Head of caudate nucleus (tissue), 42 donors: ENCODE data around the gene TFPI2.
"Not testable (repeated sequence)": the region's sequence is repeated elsewhere in the genome, so short reads cannot be mapped to it uniquely, and the experiment has no call there.

Source experiments
- DNase-seq, 42 donors: peaks; one replicate each; pipeline versions ENCODE4 v3.0.0 to v3.0.0-alpha.2; 2020 to 2021; ENCODE audit warnings: mixed read lengths in 7 of 42
- intact Hi-C: fragments of 100-400 bp; cut with DNase I; formaldehyde crosslinking; loops from one replicate; pipeline ENCODE4 v1.15.0; 2022

The TFPI2 gene, protein sequence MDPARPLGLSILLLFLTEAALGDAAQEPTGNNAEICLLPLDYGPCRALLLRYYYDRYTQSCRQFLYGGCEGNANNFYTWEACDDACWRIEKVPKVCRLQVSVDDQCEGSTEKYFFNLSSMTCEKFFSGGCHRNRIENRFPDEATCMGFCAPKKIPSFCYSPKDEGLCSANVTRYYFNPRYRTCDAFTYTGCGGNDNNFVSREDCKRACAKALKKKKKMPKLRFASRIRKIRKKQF

DNA sequence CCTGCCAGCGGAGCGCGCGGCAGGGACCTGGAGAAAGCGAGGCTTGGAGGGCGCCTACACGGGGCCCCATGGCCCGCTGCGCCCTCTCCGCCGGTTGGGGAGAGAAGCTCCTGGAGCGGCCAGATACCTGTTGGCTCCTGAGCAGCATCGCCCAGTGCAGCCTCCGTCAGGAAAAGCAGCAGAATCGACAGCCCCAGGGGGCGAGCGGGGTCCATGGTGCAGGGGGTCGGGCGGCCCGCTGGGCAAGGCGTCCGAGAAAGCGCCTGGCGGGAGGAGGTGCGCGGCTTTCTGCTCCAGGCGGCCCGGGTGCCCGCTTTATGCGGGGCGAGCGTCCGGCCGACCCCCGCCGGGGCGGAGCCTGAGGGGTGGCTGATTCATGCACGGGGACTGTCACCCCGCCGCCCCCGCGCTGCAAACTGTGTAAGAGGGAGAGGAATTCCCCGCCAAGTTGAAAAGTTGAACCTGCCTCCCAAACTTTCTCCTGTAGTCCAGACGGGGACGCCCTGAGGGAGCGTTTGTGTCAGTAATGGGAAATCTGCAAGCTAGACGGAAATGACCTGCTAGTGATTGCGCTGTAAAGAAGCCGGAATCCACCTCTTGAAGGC, at the start of gene TFPI2:
TFPI2 (minus strand) TSS at position 290 of the 605 bp plus-strand sequence; CDS start at position 215, 75 bp downstream.
- intact Hi-C loops, result no loop called here
- DNase-seq, result peak in 6 of 42 donors; percentile 2 to 33 (median 12)

DNA sequence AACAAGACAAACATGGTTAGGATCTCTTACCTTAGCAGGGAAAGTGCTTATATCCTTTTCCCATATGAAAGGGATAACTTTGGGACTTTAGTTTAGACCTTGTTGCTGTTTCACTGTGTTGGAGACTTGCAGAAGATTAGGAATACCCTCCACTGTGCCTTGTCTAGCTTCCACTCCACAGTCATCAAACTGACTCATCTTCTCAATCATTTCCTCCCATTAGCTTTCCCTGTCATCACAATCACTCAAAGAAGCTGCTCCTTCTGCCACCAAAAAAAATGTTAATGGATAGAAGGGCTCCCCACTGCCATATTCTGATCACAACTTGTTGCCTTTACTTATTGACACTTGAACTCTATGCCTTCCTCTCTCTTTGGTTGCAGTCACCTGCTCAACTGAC, 47.7 kb upstream of the TFPI2 start:
- intact Hi-C loops, result no loop called here
- DNase-seq, result no peak

DNA sequence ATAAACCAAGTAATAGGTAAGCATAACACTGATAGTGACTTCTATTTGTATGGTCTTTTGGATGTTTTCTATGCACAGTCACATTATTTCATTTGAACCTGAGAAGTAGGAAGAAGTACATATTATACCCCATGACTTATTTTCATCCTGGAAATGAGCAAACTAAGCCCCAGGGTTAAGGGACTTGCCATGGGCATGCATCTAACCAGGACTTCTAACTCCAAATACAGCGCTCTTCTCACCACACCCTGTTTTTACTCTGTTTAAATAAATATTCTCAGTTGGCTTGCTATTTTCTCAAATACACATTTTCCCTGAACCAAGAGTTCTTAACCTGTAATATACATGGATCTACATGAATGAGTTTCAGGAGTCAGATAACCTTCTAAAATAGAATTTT, 47.3 kb upstream of the TFPI2 start:
- no peak for DNase-seq
- intact Hi-C loops, result no loop called here

DNA sequence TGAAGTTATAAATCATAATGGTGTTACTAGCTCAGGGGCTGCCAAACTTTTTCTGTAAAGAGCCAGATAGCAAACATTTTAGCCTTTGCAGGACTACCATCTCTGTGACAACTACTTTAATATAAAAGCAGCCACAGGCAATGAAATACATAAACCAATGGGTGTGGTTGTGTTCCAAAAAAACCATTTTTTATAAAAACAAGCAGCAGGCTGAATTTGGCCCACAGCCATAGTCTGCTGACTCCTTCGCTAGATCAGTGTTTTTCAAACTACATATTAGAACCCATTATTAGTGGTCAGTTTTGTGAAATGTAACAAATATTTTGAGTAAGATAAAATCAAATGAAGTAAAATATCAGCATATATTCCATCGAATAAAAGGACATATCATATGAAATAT, 44.5 kb upstream of the TFPI2 start:
- DNase-seq, result no peak
- intact Hi-C loops, result no loop called here

DNA sequence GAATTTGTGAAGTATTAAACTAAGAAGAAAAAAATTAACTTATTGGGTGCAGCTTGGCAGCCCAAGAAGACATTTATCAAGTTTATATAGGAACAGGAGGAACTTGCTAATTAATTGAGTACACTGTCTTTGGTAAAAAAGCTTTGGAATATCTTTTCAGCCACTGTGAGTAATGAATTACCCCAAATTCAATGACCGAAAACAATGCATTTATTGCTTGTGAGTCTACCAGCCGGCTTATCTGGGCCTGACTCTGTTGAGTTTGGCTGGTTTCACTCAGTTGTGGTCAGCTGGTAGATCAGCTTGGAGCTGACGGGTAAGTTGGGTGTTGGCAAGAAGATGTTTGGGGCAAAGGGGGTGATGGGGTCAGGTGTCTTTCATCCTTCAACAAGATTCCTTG, 42.6 kb upstream of the TFPI2 start:
- intact Hi-C loops, result no loop called here
- DNase-seq, result no peak

DNA sequence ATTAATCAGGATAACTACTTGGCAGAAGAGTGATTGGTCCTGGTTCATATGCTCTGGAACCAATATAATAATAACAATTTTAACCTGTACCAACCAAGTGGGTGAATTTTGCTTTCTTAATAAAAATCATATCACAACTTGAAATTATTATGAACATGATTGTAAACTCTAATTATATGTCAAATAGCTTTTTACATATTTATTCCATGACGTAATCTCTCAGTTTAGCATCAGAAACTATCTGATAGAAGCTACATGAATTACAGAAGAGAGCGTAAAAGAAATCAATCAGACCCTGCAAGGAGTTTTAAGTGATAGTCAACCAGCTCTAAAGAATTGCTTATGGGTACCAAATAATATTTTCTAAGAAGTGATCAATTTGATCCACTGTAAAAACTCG, 41.1 kb upstream of the TFPI2 start:
- intact Hi-C loops, result no loop called here
- DNase-seq, result no peak

DNA sequence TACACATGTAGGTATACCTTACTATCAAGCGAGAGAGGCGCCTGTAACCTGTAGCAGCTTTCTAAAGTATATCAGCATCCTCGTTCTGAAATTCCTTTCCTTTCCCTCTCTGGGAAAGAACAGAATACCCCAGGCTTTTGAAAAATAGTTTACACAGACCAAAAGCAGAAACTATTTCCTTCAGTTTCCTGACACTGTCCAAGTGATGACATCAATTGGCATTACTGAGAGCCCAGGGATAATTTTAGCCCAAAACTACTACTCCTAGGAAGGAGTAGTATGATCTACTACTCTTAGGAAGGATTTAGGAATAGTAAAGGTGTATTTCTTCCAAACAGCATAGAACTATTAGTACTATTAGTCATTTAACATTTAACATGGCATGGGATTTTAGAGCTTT, 37.0 kb upstream of the TFPI2 start:
- intact Hi-C loops, result no loop called here

DNA sequence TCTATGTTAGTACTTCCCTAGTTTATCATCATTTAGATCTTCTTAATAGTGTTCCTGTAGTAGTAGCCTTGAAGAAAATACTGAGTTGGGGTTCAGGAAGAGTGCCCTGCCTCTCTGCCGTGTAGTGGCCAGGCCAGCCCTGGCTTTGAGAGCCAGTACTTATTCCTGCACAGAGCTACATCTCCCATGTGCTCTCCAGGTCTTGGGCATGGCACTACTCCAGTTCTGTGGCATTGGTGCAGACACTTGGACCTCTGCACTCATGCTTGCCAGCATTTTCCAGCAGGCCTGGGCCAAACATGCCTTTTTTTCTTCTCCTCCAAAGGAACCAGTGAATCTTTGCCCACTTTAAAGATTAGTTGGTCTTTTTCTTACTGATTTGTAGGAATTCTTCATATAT, 36.2 kb upstream of the TFPI2 start:
- DNase-seq, result no peak
- intact Hi-C loops, result no loop called here

More for the DNA sequence above, 37.0 kb upstream of the TFPI2 start:
- no peak for DNase-seq

DNA sequence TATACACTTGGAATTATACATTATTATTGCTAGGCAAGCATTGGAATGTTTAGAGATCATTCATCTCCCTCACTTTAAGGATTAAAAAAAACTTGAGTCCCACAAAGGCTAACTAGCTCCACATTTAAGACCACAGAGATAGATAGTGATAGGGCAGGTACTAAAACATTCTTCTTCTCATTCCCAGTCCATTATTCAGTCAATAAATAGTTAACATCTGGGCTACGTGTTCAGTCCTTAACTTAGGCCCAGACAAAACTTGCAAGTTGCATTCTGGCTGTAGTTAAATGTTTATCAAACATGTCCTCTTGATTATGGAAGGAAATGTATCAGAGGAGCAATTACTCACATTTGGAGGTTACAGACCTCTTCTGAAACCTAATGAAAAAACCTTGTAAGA, 33.4 kb upstream of the TFPI2 start:
- intact Hi-C loops, result no loop called here
- no peak for DNase-seq

DNA sequence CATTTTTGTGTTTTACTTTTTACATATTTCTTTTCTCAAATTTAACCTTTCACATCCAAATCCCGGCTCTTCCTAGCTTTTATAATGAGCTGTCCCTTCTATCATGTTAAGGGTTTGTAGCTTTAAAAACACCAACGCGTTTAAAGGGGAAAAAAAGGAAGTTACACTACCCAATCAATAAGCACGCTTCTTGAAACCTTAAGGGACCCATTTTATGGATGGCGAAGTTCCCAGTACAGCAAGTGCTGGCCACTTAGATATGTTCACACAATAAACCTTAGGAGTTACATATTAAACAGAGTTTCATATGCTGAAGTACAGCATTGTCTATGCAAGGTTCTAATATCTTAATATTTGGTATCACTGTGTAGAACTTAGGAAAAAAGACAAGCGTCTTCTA, 32.7 kb upstream of the TFPI2 start:
- intact Hi-C loops, result no loop called here
- DNase-seq, result no peak

DNA sequence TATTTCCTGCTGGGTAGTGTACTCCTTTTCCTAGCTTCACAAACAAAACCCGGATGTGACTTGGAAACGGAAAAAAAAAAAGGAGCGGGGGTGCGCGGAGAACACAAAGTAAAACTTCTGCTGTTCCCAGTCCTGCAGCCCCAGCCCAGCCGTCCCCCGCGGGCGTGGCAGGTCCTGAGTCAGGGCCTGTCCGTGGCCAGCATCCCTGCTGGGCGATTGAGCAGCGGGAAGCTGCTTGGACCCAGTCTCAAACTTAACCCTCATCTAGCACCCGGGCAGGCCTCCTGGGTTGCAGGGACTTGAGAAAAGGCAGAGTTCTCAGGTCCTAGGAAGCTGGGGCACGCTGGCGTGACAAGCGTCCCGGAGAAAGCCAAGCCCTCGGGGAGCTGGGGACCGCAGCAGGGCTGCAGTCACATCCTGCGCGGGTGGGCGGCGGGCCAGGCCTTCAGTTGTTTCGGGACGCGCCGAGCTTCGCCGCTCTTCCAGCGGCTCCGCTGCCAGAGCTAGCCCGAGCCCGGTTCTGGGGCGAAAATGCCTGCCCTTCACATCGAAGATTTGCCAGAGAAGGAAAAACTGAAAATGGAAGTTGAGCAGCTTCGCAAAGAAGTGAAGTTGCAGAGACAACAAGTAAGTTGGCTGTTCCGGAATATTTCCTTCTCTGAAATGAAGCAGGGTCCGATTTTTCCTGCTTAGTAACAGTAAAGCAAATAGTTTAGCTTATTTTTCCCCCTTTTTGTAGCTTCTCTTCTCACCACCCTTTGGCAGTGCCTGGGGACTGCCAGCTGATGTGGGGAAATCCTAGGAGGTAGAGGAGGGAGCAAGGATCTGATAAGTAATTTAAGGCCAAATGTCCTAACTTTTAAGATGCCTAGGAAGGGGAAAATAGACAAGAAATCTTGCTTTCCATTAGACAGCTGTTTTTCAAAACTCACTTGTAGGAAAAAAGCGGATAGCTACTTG, 31.3 kb upstream of the TFPI2 start, which contains the start of gene GNG11:
GNG11 (plus strand) TSS at position 129 of the 960 bp plus-strand sequence; CDS start at position 532, 403 bp downstream.
- DNase-seq, result peak; percentile 17 to 84 (median 62)

DNA sequence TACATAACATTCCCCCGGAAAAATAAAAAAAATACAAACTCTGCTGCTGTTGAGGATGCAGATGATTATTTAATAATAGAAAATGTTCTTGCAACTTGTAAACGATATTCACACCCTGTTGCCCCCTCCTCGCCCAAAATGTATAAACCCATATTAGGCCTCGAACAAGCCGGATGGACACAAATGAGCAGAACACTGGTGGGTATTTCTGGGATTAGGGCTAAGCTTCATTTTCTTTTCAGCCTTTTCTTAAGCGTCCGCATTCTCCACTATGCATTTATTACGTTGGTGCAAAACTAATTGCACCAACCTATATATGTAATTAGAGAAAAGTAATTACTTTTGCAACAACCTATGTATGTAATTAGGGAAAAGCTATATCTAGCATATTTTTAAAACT, 30.6 kb upstream of the TFPI2 start:
- DNase-seq, result no peak
- intact Hi-C loops, result no loop called here

More for the DNA sequence above, 31.3 kb upstream of the TFPI2 start, which contains the start of gene GNG11:
- intact Hi-C loops, result no loop called here

DNA sequence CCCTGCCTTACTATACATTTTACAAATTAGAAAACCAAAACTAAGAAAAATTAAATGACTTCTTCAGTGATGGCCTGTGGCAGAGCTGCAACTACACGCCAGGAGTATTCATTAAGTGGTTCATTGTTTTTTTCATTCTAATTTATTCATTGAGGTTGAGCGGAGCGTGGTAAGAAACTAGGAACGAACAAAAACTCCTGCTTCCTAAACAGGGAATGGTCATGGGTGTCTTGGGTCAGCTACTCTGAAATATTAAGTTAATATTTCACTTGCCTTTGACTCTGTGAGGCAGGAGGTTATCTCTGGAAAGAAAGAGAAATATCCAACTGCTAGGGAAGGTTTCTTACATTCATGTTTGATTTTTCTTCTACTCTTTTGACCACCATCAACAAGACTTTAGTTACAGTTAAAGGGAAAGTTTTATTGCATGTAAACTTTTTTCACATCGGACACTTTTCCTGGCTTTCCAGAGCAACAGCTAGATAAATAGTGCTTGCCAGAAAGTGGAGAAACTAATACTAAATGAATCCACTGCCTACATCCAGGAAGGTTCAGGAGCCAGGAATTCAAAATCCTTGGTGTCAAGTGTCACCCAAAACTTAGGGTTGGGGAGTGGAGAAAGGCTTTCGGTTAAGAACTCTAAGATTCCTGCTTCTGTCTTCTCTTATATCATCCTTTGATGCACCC, 30.1 kb upstream of the TFPI2 start:
- intact Hi-C loops, result no loop called here

DNA sequence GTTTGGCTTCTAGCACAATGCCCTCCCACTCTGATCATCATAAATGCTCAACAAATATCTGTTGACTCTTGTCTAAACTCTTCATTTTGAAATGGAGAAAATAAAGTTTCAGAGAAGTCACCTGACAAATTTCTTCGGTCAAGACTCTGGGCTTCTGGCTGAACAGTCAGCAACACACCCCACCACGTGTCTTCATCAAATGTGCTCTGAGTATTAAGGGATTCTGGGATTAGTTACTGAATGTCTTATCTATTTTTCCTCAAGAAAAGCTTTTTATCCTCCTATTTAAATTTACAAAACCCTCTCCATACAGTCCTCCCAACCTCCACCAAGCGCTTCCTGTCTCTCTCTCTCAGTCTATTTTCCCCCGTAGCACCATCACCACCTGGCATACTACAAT, 25.8 kb upstream of the TFPI2 start:
- DNase-seq, intact Hi-C loops: not testable (repeated sequence)

More for the DNA sequence above, 30.1 kb upstream of the TFPI2 start:
- DNase-seq, result no peak

DNA sequence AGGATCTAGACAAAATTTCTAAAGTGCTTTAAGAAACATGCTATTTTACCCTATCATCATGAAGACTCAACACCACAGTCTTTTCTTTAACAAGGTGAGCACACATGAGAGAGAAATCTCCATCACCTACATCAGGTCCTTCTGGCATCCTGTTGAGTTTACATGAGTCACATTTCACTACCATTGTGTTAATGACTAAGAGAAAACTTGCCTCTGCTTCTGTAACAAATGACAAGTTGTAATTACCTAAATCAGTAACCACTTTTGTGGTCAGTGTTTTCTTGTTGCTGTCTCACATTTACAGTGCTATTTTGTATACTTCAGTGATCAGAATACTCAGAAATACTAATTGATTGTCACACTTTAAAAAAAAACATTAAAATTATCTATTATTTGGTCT, 25.3 kb upstream of the TFPI2 start:
- DNase-seq, intact Hi-C loops: not testable (repeated sequence)

DNA sequence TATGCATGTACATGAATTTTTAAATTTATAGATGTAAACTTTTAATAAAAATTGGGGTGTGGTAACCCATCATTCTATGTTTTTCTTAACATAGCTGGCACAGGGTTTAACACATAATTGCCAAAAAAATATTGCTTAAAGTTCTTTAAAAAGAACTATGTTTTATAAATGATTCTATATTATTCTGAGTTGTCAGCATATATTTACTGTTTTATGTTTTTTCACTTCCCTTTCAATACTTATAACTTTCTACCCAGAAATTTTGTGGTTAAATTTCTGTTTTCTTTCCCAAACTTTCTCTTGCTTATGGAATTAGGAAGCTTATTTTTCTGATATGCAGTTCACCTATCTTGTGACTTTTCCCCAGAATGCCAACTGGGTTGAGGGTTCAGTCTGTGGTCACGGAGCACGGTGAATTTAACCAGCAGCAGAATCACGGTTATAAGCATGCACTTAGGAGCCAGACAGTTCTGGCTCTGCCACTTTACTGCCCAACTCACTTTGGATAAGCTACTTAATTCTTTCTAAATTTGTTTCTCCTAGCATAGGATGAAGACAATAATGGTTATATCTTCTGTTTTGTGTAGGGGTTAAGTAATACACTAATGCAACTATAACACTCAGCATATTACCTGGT, 24.8 kb upstream of the TFPI2 start:
- intact Hi-C loops, result not testable (repeated sequence)

DNA sequence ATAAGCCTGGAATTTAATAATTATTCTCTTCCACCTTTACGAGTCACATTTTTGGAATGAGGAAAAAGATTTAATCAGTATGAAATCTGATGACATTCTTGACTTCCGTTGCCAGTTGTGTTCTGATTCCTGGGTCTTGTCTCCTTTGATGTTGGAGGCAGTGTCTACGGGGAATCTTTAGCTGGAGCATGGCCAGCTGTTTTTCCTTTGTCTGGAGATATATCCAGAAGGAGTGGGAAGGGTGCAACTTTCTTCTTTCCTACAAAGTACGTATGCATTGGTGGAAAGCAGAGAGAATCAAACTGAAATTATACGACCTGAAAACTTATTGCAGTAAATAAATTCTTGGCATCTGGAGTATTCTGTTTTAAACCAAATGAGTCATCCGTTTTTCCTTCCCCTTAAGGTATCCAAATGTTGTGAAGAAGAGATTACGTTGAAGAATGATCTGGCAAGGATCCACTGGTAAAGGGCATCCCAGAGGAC, 24.1 kb upstream of the TFPI2 start:
- no peak for DNase-seq
- intact Hi-C loops, result no loop called here

More for the DNA sequence above, 24.8 kb upstream of the TFPI2 start:
- DNase-seq, result not testable (repeated sequence)

DNA sequence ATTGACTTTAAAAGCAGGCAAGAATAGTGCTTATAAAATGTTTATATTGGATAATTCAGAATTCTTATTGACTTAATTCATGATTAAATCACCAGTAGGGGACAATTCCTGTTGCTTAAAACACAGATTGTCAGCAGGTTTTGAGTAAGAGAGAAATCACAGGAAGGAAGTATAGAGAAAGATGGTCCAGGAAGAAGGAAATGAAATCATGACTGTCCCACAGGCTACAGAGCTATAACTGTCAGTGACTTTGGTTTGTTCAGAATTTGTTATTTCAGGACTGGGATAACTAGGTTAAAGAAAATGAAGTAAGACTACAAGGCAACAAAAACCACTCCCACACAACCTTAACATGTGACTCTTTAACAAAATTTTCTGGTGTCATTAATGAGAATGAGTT, 22.6 kb upstream of the TFPI2 start:
- intact Hi-C loops, result no loop called here
- DNase-seq, result no peak

DNA sequence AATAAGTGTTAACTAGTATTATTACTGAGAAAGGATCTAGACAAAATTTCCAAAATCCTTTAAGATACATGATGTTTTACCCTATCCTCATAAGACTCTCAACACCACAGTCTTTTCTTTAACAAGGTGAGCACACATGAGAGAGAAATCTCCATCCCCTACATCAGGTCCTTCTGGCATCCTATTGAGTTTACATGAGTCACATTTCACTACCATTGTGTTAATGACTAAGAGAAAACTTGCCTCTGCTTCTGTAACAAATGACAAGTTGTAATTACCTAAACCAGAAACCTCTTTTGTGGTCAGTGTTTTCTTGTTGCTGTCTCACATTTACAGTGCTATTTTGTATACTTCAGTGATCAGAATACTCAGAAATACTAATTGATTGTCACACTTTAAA, 21.1 kb upstream of the TFPI2 start:
- DNase-seq, intact Hi-C loops: not testable (repeated sequence)
